AML-193 (cell line): ENCODE data around the gene GOLGA6C.
"Not testable (repeated sequence)": the region's sequence is repeated elsewhere in the genome, so short reads cannot be mapped to it uniquely, and the experiment has no call there.

Experiments
- DNase-seq, 2 experiments: peaks; one replicate each; lab custom pipeline; 2025; lab: John Stamatoyannopoulos, UW

Gene GOLGA6C

DNA sequence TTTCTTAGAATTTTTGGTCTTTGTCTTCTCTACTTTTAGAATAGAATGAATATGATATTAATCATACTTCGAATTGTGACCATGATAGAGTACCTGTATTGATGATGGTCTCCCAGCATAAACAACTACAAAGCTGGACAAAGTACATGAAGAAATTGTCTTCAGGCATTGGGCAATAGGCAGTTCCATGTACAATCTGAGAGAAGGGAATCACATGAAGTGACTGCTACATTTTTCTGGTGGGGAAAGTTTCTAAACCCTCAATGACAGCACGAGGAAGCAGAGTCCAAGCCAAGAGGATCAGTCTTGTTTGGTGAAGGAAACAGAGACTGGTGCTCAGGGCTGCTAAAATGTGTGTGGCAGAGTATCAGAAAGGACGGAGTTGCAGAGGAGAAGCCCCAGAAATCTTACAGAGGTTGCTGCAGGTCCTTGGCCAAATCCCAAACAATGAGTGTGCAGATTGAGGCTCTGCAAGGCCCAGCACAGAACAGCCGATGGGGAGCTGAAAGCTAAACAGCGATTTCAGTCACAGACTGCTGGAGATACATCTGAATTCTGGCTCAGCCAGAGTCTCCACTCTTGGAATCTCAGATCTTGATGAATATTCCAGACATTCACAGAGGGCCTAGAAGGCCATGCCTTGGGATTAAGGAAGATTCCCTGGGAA lies 61.2 kb downstream of the GOLGA6C start:
- not testable (repeated sequence) for DNase-seq
